ENCODE results near the gene VAPB.
"Not testable (repeated sequence)": the region's sequence is repeated elsewhere in the genome, so short reads cannot be mapped to it uniquely, and the experiment has no call there.

DNA sequence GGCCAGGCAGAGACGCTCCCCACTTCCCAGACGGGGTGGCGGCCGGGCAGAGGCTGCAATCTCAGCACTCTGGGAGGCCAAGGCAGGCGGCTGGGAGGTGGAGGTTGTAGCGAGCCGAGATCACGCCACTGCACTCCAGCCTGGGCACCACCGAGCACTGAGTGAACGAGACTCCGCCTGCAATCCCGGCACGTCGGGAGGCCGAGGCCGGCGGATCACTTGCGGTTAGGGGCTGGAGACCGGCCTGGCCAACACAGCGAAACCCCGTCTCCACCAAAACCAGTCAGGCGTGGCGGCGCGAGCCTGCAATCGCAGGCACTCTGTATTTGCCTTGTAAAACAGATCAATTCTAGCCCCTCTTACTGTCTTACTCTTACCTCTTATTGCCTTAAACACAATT is 25.8 kb downstream of the VAPB start:
- not testable (repeated sequence) for TF ChIP-seq POLR2A (IDR thresholded peaks at IDR 0.05; ENCODE audit: low read length); GATA1 (IDR thresholded peaks at IDR 0.05; ENCODE audit: low read depth, low read length)

Measured in erythroblast (primary cell).